Peyer's patch (tissue), 4 donors: ENCODE measurements around the gene ALAS1.

Experiments
- CTCF ChIP-seq, 6 experiments: fragments of 450-650 bp in 4 of 6; fragments of 200-600 bp in 2 of 6; sonication (generic) in 1 of 6; IDR thresholded peaks; one replicate each; pipeline ENCODE4 v1.5.1; 2017 to 2019; ENCODE audit warnings: antibody characterized with exemption in 6 of 6, mild to moderate bottlenecking in 3 of 6, moderate library complexity in 1 of 6
- POLR2A ChIP-seq, 2 donors: fragments of 450-650 bp; IDR thresholded peaks; one replicate each; pipeline ENCODE4 v1.5.1; 2017; ENCODE audit warnings: antibody characterized with exemption in 2 of 2, mild to moderate bottlenecking in 2 of 2, moderate library complexity in 2 of 2

GRCh38 chr3:52230889-52231499, 33.0 kb downstream of the ALAS1 start:
- TF ChIP-seq CTCF (IDR thresholded peaks at IDR 0.05) (no peak), POLR2A (IDR thresholded peaks at IDR 0.05) (no peak)
